ENCODE measurements around the gene XYLT1. TPM values are rescaled to one million over a fixed set of nuclear protein-coding genes. Genes with fewer than 3 reads are reported as not detected.
A peak's percentile ranks its signal among the peaks of the same experiment; 100 is the strongest.

The XYLT1 gene
- total and polyA plus RNA-seq, 7 donors = 0.67 to 2.5 (median 1.7) TPM

DNA sequence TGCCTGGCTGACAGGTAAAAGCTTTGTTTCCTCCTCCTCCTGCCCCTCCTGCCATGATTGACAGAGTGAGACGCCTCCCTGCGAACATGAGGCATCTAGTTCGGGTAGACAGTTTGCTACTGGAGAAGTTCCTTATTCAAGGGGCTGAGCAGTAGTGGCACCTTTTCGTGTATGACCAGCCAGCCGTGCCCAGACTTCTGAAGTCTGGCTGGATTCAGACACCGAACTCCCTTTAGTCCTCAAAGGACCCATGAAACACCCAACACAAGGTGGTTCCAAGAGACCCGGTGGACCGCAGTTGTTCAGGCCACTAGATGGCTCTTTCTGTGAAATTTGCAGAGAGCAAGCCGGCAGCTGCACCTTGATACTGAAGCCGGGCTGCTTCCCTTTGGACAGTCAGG, 192.8 kb downstream of the XYLT1 start:
- Histone ChIP-seq H3K36me3 (ENCODE audit: insufficient read depth in 1 of 2, low read depth in 1 of 2) (no peaks in the 10 kb centered on the region), H3K4me3 (no peak overlapping the region), H3K27me3 (ENCODE audit: insufficient read depth in 3 of 3, low read length in 2 of 3) (no peaks in the 10 kb centered on the region), H3K4me1 (no peaks in the 10 kb centered on the region), H3K9me3 (no peaks in the 10 kb centered on the region), H3K27ac (no peak overlapping the region)
- intact Hi-C loops (cut with DNase I) = loop anchor here (2.0 to 5.0 kb wide), 2 partner anchors 189 to 193 kb away; partner anchors contain the start of gene XYLT1 (in 1 of the 2)
- 44 to 57% (median 46%) methylated on average over 10 of the region's 10 CpGs for WGBS, 3 donors
- ATAC-seq (peak in 3 of 4 donors; percentile 52 to 80 (median 72)), DNase-seq (peak in 1 of 2 donors; percentile 58)
- TF ChIP-seq CTCF (IDR thresholded peaks at IDR 0.05) = peak; percentile 45

GRCh38 chr16:17276610-17277009, 194.2 kb downstream of the XYLT1 start:
- TF ChIP-seq CTCF (IDR thresholded peaks at IDR 0.05) = no peak
- Histone ChIP-seq H3K4me3 (no peak overlapping the region), H3K36me3 (ENCODE audit: insufficient read depth in 1 of 2, low read depth in 1 of 2) (no peaks in the 10 kb centered on the region), H3K27ac (no peak overlapping the region), H3K4me1 (no peaks in the 10 kb centered on the region), H3K9me3 (no peaks in the 10 kb centered on the region), H3K27me3 (ENCODE audit: insufficient read depth in 3 of 3, low read length in 2 of 3) (no peaks in the 10 kb centered on the region)
- WGBS, 3 donors = 96 to 97% (median 97%) methylated on average over 10 of the region's 10 CpGs
- no peak for DNase-seq
- intact Hi-C loops (cut with DNase I) = loop anchor here in 1 of 2 donors (5.0 kb wide), 1 partner anchor 191 kb away; no protein-coding TSS in a partner anchor
- ATAC-seq = no peak

DNA sequence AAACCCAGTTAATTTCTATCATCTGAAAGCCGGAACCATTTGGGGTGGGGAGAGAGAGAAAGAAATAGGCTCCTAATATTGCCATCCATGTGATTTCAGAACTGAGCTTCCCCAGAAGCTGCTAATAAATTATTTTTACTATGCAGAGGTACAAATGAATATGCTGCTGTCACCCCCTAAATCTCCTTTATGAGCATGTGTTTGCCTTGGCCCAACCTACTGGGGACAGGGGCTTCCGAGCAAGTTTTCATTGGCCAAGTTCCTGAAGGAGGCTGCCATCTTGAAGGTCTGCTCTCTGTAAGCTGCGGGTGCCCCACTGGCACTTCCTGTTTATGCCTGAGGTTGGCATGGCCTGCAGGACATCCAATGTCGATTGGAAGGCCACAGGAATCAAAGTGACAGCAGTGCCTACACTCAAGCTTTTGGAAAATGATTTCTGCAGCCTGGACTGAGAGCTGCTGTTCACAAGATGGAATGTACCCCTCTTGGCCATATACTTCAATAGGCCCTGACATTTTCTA, 194.7 kb downstream of the XYLT1 start:
- no peak for TF ChIP-seq CTCF (IDR thresholded peaks at IDR 0.05)
- intact Hi-C loops (cut with DNase I) = loop anchor here in 1 of 2 donors (5.0 kb wide), 1 partner anchor 191 kb away; no protein-coding TSS in a partner anchor
- no peak overlapping the region for H3K4me3 ChIP-seq
- H3K4me1 ChIP-seq = peaks cover 2% of the 10 kb centered on the region
- ATAC-seq = no peak
- H3K27me3 ChIP-seq (ENCODE audit: insufficient read depth in 3 of 3, low read length in 2 of 3) = no peaks in the 10 kb centered on the region
- no peak overlapping the region for H3K27ac ChIP-seq
- no peaks in the 10 kb centered on the region for H3K9me3 ChIP-seq
- H3K36me3 ChIP-seq (ENCODE audit: insufficient read depth in 1 of 2, low read depth in 1 of 2) = no peaks in the 10 kb centered on the region
- 65 to 66% (median 65%) methylated on average over 4 of the region's 4 CpGs for WGBS, 3 donors
- DNase-seq = no peak

DNA sequence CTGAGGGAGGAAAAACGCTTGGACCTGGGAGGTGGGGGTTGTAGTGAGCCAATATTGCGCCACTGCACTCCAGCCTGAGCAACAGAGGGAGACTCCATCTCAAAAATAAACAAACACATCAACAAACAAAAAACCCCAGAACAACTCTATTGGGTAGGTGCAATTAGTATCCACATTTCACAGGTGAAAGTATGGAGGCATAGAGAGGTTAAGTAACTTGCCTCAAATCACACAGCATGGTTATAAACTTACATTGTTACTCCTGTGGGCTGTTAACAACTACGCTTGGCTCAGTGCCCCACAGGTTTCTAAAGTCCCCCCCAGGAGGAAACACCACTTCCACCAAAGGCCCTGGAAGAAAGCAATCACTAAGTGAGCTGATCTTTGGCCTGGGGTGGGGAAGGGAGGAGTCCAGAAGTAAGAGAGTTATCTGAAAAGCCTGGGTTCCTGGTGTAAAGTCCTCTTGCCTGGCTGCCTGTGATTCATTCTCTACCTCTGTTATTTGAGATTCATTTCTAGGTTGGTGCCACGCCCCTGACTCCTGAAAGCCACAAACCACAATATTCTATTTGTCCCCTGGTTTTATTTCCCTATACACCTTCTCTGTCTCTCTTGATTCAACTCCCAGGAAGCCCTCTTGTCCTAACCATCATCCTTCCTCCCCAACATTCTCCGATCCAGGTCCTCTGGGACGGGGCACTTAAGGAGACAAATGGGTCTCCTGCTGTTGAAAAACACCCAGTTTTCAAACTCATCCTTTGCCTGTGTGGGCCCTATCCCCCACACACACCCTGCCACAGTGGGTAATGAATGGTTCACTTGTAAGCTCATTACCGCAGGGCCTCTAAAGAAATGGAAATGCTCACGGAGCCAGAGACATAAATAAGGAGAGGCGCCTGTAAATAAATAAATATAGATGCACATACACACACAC, 195.4 kb downstream of the XYLT1 start:
- no peaks in the 10 kb centered on the region for H3K9me3 ChIP-seq
- no peak for ATAC-seq
- intact Hi-C loops (cut with DNase I) = loop anchor here in 1 of 2 donors (5.0 kb wide), 1 partner anchor 192 kb away; no protein-coding TSS in a partner anchor

More for the DNA sequence above, 195.4 kb downstream of the XYLT1 start:
- peaks cover 7% of the 10 kb centered on the region for H3K4me1 ChIP-seq
- WGBS, 3 donors = 91 to 95% (median 91%) methylated on average over 9 of the region's 9 CpGs
- no peaks in the 10 kb centered on the region for H3K27me3 ChIP-seq (ENCODE audit: insufficient read depth in 3 of 3, low read length in 2 of 3)
- DNase-seq = no peak
- no peak overlapping the region for H3K27ac ChIP-seq
- no peaks in the 10 kb centered on the region for H3K36me3 ChIP-seq (ENCODE audit: insufficient read depth in 1 of 2, low read depth in 1 of 2)
- no peak overlapping the region for H3K4me3 ChIP-seq
- TF ChIP-seq CTCF (IDR thresholded peaks at IDR 0.05) = no peak

Measured in psoas muscle (tissue), 8 donors.